Measurements from ENCODE around the gene BBS9.
"Not testable (repeated sequence)": the region's sequence is repeated elsewhere in the genome, so short reads cannot be mapped to it uniquely, and the experiment has no call there.

The BBS9 gene

GRCh38 chr7:33287738-33288137 is 158.4 kb downstream of the BBS9 start:
- DNase-seq, result no peak

GRCh38 chr7:33298848-33299247 is 169.5 kb downstream of the BBS9 start:
- no peak for DNase-seq

- no peak for DNase-seq
Measured at GRCh38 chr7:33299425-33299824, 170.1 kb downstream of the BBS9 start.

- no peak for DNase-seq
Measured at GRCh38 chr7:33300131-33300530, 170.8 kb downstream of the BBS9 start.

- no peak for DNase-seq
Measured at GRCh38 chr7:33300742-33301141, 171.4 kb downstream of the BBS9 start.

- DNase-seq, result not testable (repeated sequence)
Measured at GRCh38 chr7:33303978-33304557, 174.7 kb downstream of the BBS9 start.

GRCh38 chr7:33307205-33307604 is 177.8 kb downstream of the BBS9 start:
- no peak for DNase-seq

GRCh38 chr7:33310546-33310945 is 181.2 kb downstream of the BBS9 start:
- no peak for DNase-seq

GRCh38 chr7:33325754-33326484 is 196.6 kb downstream of the BBS9 start:
- no peak for DNase-seq

- DNase-seq, result no peak
Measured at GRCh38 chr7:33326485-33326848, 197.1 kb downstream of the BBS9 start.

GRCh38 chr7:33327427-33327826 is 198.1 kb downstream of the BBS9 start:
- no peak for DNase-seq

- no peak for DNase-seq
Measured at GRCh38 chr7:33334349-33334748, 205.0 kb downstream of the BBS9 start.

GRCh38 chr7:33336820-33337219 is 207.5 kb downstream of the BBS9 start:
- no peak for DNase-seq

GRCh38 chr7:33339074-33339790 is 209.9 kb downstream of the BBS9 start:
- DNase-seq, result no peak

GRCh38 chr7:33346055-33346454 is 216.7 kb downstream of the BBS9 start:
- no peak for DNase-seq

GRCh38 chr7:33350577-33350976 is 221.2 kb downstream of the BBS9 start:
- no peak for DNase-seq

GRCh38 chr7:33351709-33352108 is 222.3 kb downstream of the BBS9 start:
- no peak for DNase-seq

- DNase-seq, result no peak
Measured at GRCh38 chr7:33354201-33354600, 224.8 kb downstream of the BBS9 start.

GRCh38 chr7:33355386-33355785 is 226.0 kb downstream of the BBS9 start:
- DNase-seq, result no peak

- DNase-seq, result no peak
Measured at GRCh38 chr7:33356336-33356735, 227.0 kb downstream of the BBS9 start.

GRCh38 chr7:33357846-33358245 is 228.5 kb downstream of the BBS9 start:
- no peak for DNase-seq

GRCh38 chr7:33369888-33370287 is 240.5 kb downstream of the BBS9 start:
- DNase-seq, result no peak

GRCh38 chr7:33373195-33373594 is 243.8 kb downstream of the BBS9 start:
- no peak for DNase-seq

GRCh38 chr7:33379891-33380525 is 250.6 kb downstream of the BBS9 start:
- no peak for DNase-seq
